Trophoblast cell (in vitro differentiated cells and primary cell): ENCODE data around the gene ROBO1.

Source experiments
- DNase-seq, 2 donors: peaks; one replicate each; pipeline ENCODE4 v3.0.0-alpha.2; 2016
- H2AFZ ChIP-seq: 2 replicates; pipeline ENCODE4 v1.6.1; 2013; ENCODE audit warnings: low read length, moderate library complexity, mild to moderate bottlenecking; ENCODE audit not compliant: insufficient read depth, poor library complexity
- H2AK5ac ChIP-seq: 2 replicates; pipeline ENCODE4 v1.6.1; 2013; ENCODE audit warnings: mild to moderate bottlenecking, low read length
- H2BK120ac ChIP-seq: 2 replicates; pipeline ENCODE4 v1.6.1; 2013; ENCODE audit warnings: low read length, mild to moderate bottlenecking, moderate library complexity; ENCODE audit not compliant: insufficient read depth, poor library complexity
- H2BK12ac ChIP-seq: 2 replicates; pipeline ENCODE4 v1.6.1; 2013; ENCODE audit warnings: mild to moderate bottlenecking, low read length, moderate library complexity
- H2BK5ac ChIP-seq: 2 replicates; pipeline ENCODE4 v1.6.1; 2013; ENCODE audit warnings: low read length, low read depth, moderate library complexity, mild to moderate bottlenecking; ENCODE audit not compliant: poor library complexity
- H3K14ac ChIP-seq: 2 replicates; pipeline ENCODE4 v1.6.1; 2013; ENCODE audit warnings: mild to moderate bottlenecking, low read length
- H3K18ac ChIP-seq: 2 replicates; pipeline ENCODE4 v1.6.1; 2013; ENCODE audit warnings: mild to moderate bottlenecking, low read length
- H3K23ac ChIP-seq: 2 replicates; pipeline ENCODE4 v1.6.1; 2013; ENCODE audit warnings: low read length
- H3K27ac ChIP-seq: 2 replicates; pipeline ENCODE4 v1.5.1; 2013; ENCODE audit warnings: low read depth, mild to moderate bottlenecking, inconsistent platforms, low read length, moderate library complexity
- H3K27me3 ChIP-seq: 2 replicates; pipeline ENCODE4 v1.6.1; 2013; ENCODE audit warnings: inconsistent platforms, mild to moderate bottlenecking, low read length, moderate library complexity; ENCODE audit not compliant: insufficient read depth
- H3K36me3 ChIP-seq, 2 experiments: 1 replicate in 1 of 2; 2 replicates in 1 of 2; pipeline ENCODE4 v1.6.1; 2013; ENCODE audit warnings: low read length in 2 of 2, mild to moderate bottlenecking in 2 of 2, moderate library complexity in 1 of 2; ENCODE audit not compliant: insufficient read depth in 2 of 2, control insufficient read depth in 1 of 2
- H3K4ac ChIP-seq: 2 replicates; pipeline ENCODE4 v1.6.1; 2013; ENCODE audit warnings: low read depth, mild to moderate bottlenecking, low read length, moderate library complexity
- H3K4me1 ChIP-seq, 2 experiments: 1 replicate in 1 of 2; 2 replicates in 1 of 2; pipeline ENCODE4 v1.6.1; 2013; ENCODE audit warnings: low read length in 2 of 2, mild to moderate bottlenecking in 2 of 2, moderate library complexity in 1 of 2; ENCODE audit not compliant: insufficient read depth in 2 of 2, control insufficient read depth in 1 of 2
- H3K4me2 ChIP-seq: 2 replicates; pipeline ENCODE4 v1.6.1; 2013; ENCODE audit warnings: inconsistent platforms, mild to moderate bottlenecking, low read length, moderate library complexity
- H3K4me3 ChIP-seq: 2 replicates; pipeline ENCODE4 v1.5.1; 2013; ENCODE audit warnings: mild to moderate bottlenecking, low read depth, low read length, inconsistent platforms
- H3K79me1 ChIP-seq: one replicate; pipeline ENCODE4 v1.6.1; 2013; ENCODE audit warnings: low read length
- H3K79me2 ChIP-seq: 2 replicates; pipeline ENCODE4 v1.6.1; 2013; ENCODE audit warnings: low read length, mild to moderate bottlenecking; ENCODE audit not compliant: control insufficient read depth, insufficient read depth, poor library complexity
- H3K9ac ChIP-seq: 2 replicates; pipeline ENCODE4 v1.6.1; 2013; ENCODE audit warnings: mild to moderate bottlenecking, low read length
- H3K9me3 ChIP-seq: 2 replicates; pipeline ENCODE4 v1.6.1; 2013; ENCODE audit warnings: low read depth, mild to moderate bottlenecking, control low read depth, inconsistent platforms, low read length; ENCODE audit not compliant: insufficient read depth
- H4K12ac ChIP-seq: 2 replicates; pipeline ENCODE4 v1.6.1; 2013; ENCODE audit warnings: low read depth, mild to moderate bottlenecking, low read length, moderate library complexity
- H4K8ac ChIP-seq: 2 replicates; pipeline ENCODE4 v1.6.1; 2013; ENCODE audit warnings: low read depth, mild to moderate bottlenecking, low read length, moderate library complexity
- H4K91ac ChIP-seq: one replicate; pipeline ENCODE4 v1.6.1; 2013; ENCODE audit warnings: low read depth, mild to moderate bottlenecking, low read length, moderate library complexity
- WGBS: extraction: QIAGEN DNeasy Blood & Tissue Kit; methylation state at CpG from one replicate; pipeline ENCODE4 v1.1.7; 2013; ENCODE audit warnings: missing lambda C conversion rate; ENCODE audit not compliant: insufficient read length, insufficient coverage; ENCODE audit errors: extremely low coverage; 5-methylcytosine and 5-hydroxymethylcytosine counted together

ROBO1 gene

DNA sequence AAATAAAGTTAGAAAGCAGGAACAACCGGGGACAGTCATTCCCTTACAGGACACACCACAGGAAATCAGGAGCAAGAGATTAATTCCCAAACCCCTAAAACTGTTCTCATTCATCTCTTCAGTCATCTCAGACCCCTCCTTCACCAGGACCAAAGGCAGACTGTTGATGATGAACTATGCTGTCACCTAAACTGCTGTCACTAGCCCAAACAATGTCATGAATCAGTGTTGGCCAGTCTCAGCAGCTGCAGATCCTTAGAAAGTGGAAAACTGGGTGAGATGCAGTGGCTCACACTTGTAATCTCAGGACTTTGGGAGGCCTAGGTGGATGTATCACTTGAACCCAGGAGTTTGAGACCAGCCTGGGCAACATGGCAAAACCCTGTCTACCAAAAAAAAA lies 909.6 kb downstream of the ROBO1 start:
- Histone ChIP-seq H2BK120ac (no peak overlapping the region), H3K27ac (no peak overlapping the region), H4K91ac (no peak overlapping the region), H3K4me3 (no peak overlapping the region), H4K8ac (no peak overlapping the region), H3K79me1 (no peaks in the 10 kb centered on the region), H3K27me3 (no peaks in the 10 kb centered on the region), H3K14ac (no peak overlapping the region), H2BK12ac (no peak overlapping the region), H3K23ac (no peak overlapping the region), H3K4ac (no peak overlapping the region), H2AK5ac (no peak overlapping the region), H4K12ac (no peak overlapping the region), H3K9ac (no peak overlapping the region), H2AFZ (no peak overlapping the region), H2BK5ac (no peak overlapping the region), H3K79me2 (no peaks in the 10 kb centered on the region), H3K36me3 (no peaks in the 10 kb centered on the region), H3K18ac (no peak overlapping the region), H3K9me3 (no peaks in the 10 kb centered on the region), H3K4me2 (no peak overlapping the region), H3K4me1 (no peaks in the 10 kb centered on the region)
- no CpG with 5 or more reads among the region's 1 CpG for WGBS
- no peak for DNase-seq

DNA sequence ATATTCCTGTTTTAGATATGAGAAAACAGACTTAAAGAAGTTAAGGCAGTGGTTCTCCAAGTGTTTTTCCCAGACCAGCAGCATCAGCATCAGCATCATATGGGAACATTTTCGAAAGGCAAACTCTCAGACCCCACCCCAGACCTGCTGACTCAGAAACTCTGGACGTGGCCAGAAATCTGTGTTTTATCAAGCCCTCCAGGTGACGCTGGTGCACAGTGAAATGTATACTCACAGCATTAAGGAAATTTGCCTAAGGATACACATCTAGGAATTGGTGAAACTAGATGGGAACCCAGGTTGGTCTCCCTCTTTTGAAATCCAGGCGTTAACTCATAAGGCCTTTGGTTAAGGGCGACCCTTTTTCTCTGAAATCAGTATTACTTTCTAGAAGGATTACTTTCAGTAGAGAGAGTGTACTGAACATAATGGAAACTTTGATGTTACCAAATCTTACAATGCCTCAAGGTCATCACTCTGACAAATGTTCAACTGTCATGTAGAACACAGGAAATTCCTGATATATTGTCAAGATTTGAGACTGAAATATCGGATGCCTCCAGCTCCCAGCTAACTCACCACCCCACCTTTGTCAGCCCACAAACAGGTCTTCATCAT lies 910.2 kb downstream of the ROBO1 start:
- no peak overlapping the region for H4K91ac ChIP-seq
- no peak overlapping the region for H3K4me2 ChIP-seq
- no peak overlapping the region for H3K9ac ChIP-seq
- H2BK120ac ChIP-seq, result no peak overlapping the region
- H4K8ac ChIP-seq, result no peak overlapping the region
- H2AFZ ChIP-seq, result no peak overlapping the region
- H2BK12ac ChIP-seq, result no peak overlapping the region
- no peak overlapping the region for H4K12ac ChIP-seq
- H3K79me1 ChIP-seq, result no peaks in the 10 kb centered on the region
- H3K4ac ChIP-seq, result no peak overlapping the region
- H2BK5ac ChIP-seq, result no peak overlapping the region
- no peak overlapping the region for H3K27ac ChIP-seq
- no peak overlapping the region for H2AK5ac ChIP-seq
- no peak overlapping the region for H3K23ac ChIP-seq
- no peaks in the 10 kb centered on the region for H3K4me1 ChIP-seq
- H3K14ac ChIP-seq, result no peak overlapping the region
- H3K36me3 ChIP-seq, result no peaks in the 10 kb centered on the region
- H3K79me2 ChIP-seq, result no peaks in the 10 kb centered on the region
- WGBS, result no CpG with 5 or more reads among the region's 6 CpGs
- H3K27me3 ChIP-seq, result no peaks in the 10 kb centered on the region
- H3K9me3 ChIP-seq, result no peaks in the 10 kb centered on the region
- peak in 1 of 2 donors; percentile 53 for DNase-seq
- H3K18ac ChIP-seq, result no peak overlapping the region
- H3K4me3 ChIP-seq, result no peak overlapping the region

DNA sequence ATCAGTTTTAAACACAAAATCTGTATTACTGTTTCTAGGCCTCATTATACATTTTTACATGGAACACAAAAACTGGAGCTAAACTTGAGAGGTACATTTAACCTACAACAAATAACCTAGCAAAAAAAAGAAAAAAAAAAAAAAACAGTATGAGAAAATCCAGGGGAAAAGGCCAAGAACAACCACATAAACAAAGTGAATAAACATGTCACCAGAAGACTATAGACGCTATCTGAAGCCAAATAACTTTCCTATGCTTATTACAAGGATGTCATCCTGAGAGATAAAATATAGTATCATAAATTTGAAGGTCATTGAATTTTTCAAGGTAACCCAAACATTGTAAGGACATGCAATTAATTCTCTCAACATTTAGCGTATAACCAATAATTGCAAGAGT lies 911.6 kb downstream of the ROBO1 start:
- no peak overlapping the region for H3K18ac ChIP-seq
- no peak overlapping the region for H3K27ac ChIP-seq
- H4K91ac ChIP-seq, result no peak overlapping the region
- WGBS, result no CpG with 5 or more reads among the region's 2 CpGs
- no peak overlapping the region for H3K4me3 ChIP-seq
- no peaks in the 10 kb centered on the region for H3K9me3 ChIP-seq
- H3K79me2 ChIP-seq, result no peaks in the 10 kb centered on the region
- H3K4ac ChIP-seq, result no peak overlapping the region
- H2BK120ac ChIP-seq, result no peak overlapping the region
- H3K4me1 ChIP-seq, result no peaks in the 10 kb centered on the region
- no peak overlapping the region for H3K4me2 ChIP-seq
- H2BK12ac ChIP-seq, result no peak overlapping the region
- H3K14ac ChIP-seq, result no peak overlapping the region
- H3K9ac ChIP-seq, result no peak overlapping the region
- H4K8ac ChIP-seq, result no peak overlapping the region
- H3K27me3 ChIP-seq, result no peaks in the 10 kb centered on the region
- H2AFZ ChIP-seq, result no peak overlapping the region
- no peak overlapping the region for H2BK5ac ChIP-seq
- no peak overlapping the region for H4K12ac ChIP-seq
- no peak for DNase-seq
- no peaks in the 10 kb centered on the region for H3K36me3 ChIP-seq
- no peaks in the 10 kb centered on the region for H3K79me1 ChIP-seq
- H2AK5ac ChIP-seq, result no peak overlapping the region
- H3K23ac ChIP-seq, result no peak overlapping the region

DNA sequence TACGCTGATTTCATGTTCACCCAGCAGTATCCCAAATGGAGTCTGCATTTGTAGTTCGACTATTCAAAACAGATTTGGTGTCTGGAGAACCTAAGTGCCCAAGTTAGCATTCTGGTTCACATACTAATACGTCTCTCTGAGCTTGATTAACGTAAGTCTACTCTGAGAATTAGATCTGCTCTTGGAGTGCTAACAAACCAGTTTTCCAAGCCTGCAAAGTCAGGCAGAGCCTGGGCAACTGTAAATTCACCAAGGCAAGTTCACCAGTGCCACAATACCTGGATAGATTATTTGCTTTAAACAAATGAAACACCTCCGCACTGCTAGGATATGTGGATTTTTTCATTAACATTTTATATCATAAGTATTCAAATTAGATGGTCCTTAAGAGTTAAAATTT lies 912.6 kb downstream of the ROBO1 start:
- Histone ChIP-seq H2BK120ac (no peak overlapping the region), H3K9ac (no peak overlapping the region), H4K91ac (no peak overlapping the region), H3K36me3 (no peaks in the 10 kb centered on the region), H4K8ac (no peak overlapping the region), H3K18ac (no peak overlapping the region), H2AK5ac (no peak overlapping the region), H3K4me3 (no peak overlapping the region), H3K79me1 (no peaks in the 10 kb centered on the region), H4K12ac (no peak overlapping the region), H3K9me3 (no peaks in the 10 kb centered on the region), H3K4me1 (no peaks in the 10 kb centered on the region), H2BK12ac (no peak overlapping the region), H3K27ac (no peak overlapping the region), H3K4me2 (no peak overlapping the region), H3K4ac (no peak overlapping the region), H3K14ac (no peak overlapping the region), H2BK5ac (no peak overlapping the region), H3K23ac (no peak overlapping the region), H3K79me2 (no peaks in the 10 kb centered on the region), H3K27me3 (no peaks in the 10 kb centered on the region), H2AFZ (no peak overlapping the region)
- no peak for DNase-seq
- no CpG with 5 or more reads among the region's 5 CpGs for WGBS
